GM23338 (cell line): ENCODE results near the gene MS4A8. TPM values are rescaled to one million over a fixed set of nuclear protein-coding genes. Genes with fewer than 3 reads are reported as not detected.

Experiments used
- ATAC-seq: fragments of 200-7000 bp; cut with Tn5 transposase; 3 replicates; pipeline ENCODE4 v1.9.1; 2020
- DNase-seq: peaks from one replicate; pipeline ENCODE4 v3.0.0-alpha.2; 2015; ENCODE audit warnings: low spot score
- H2AFZ ChIP-seq: fragments of 200-600 bp; sonication (generic); 2 replicates; pipeline ENCODE4 v1.8.0; 2016; ENCODE audit warnings: antibody characterized with exemption, mild to moderate bottlenecking, moderate library complexity
- H3F3A ChIP-seq: fragments of 200-600 bp; sonication (generic); replicated peaks from 2 replicates; pipeline ENCODE4 v1.8.0; 2017; ENCODE audit warnings: antibody characterized with exemption, mixed run types, low read depth
- H3K27ac ChIP-seq: fragments of 200-600 bp; sonication (generic); 2 replicates; pipeline ENCODE4 v1.6.1; 2016; ENCODE audit warnings: low read depth
- H3K27me3 ChIP-seq: fragments of 200-600 bp; sonication (generic); 2 replicates; pipeline ENCODE4 v1.8.0; 2016; ENCODE audit warnings: mild to moderate bottlenecking, mixed run types, moderate library complexity; ENCODE audit not compliant: insufficient read depth
- H3K36me3 ChIP-seq: fragments of 200-600 bp; sonication (generic); 2 replicates; pipeline ENCODE4 v1.8.0; 2016; ENCODE audit warnings: mild to moderate bottlenecking; ENCODE audit not compliant: insufficient read depth
- H3K4me1 ChIP-seq: fragments of 200-600 bp; sonication (generic); 2 replicates; pipeline ENCODE4 v1.8.0; 2016; ENCODE audit warnings: mild to moderate bottlenecking, moderate library complexity; ENCODE audit not compliant: insufficient read depth
- H3K4me2 ChIP-seq: fragments of 200-600 bp; sonication (generic); 2 replicates; pipeline ENCODE4 v1.7.1; 2017; ENCODE audit warnings: mixed run types
- H3K4me3 ChIP-seq: fragments of 200-600 bp; sonication (generic); 2 replicates; pipeline ENCODE4 v1.6.1; 2016; ENCODE audit warnings: mixed run types
- H3K79me2 ChIP-seq: fragments of 200-600 bp; sonication (generic); replicated peaks from 2 replicates; pipeline ENCODE4 v1.8.0; 2017; ENCODE audit warnings: mild to moderate bottlenecking; ENCODE audit not compliant: insufficient read depth
- H3K9me2 ChIP-seq: fragments of 200-600 bp; sonication (generic); 2 replicates; pipeline ENCODE4 v1.8.0; 2017; ENCODE audit not compliant: insufficient read depth
- H4K20me1 ChIP-seq: fragments of 200-600 bp; sonication (generic); replicated peaks from 2 replicates; pipeline ENCODE4 v1.8.0; 2017; ENCODE audit warnings: mild to moderate bottlenecking; ENCODE audit not compliant: insufficient read depth
- H3K27ac Mint-ChIP-seq: 2 replicates; pipeline ENCODE4 v1.8.0; 2020; ENCODE audit warnings: inconsistent platforms, mild to moderate bottlenecking, moderate library complexity, mixed read lengths
- H3K27me3 Mint-ChIP-seq: 3 replicates; pipeline ENCODE4 v1.8.0; 2022; ENCODE audit warnings: low read depth, mild to moderate bottlenecking, moderate library complexity, mixed read lengths, inconsistent platforms; ENCODE audit not compliant: insufficient read depth, poor library complexity
- H3K36me3 Mint-ChIP-seq: 3 replicates; pipeline ENCODE4 v1.8.0; 2021; ENCODE audit warnings: low read depth, mild to moderate bottlenecking, inconsistent platforms, moderate library complexity, mixed read lengths
- H3K4me1 Mint-ChIP-seq: 3 replicates; pipeline ENCODE4 v1.8.0; 2020; ENCODE audit warnings: mild to moderate bottlenecking, inconsistent platforms, mixed read lengths
- H3K4me3 Mint-ChIP-seq: 3 replicates; pipeline ENCODE4 v1.8.0; 2021; ENCODE audit warnings: moderate library complexity, mild to moderate bottlenecking, inconsistent platforms, mixed read lengths
- H3K9me3 Mint-ChIP-seq: 3 replicates; pipeline ENCODE4 v1.8.0; 2020; ENCODE audit warnings: moderate library complexity, mild to moderate bottlenecking, inconsistent platforms, mixed read lengths
- EZH2 ChIP-seq: fragments of 200-600 bp; sonication (generic); IDR thresholded peaks from one replicate; pipeline ENCODE4 v1.8.0; 2017; ENCODE audit warnings: antibody characterized with exemption, mild to moderate bottlenecking, low read depth; ENCODE audit not compliant: unreplicated experiment
- EZH2phosphoT487 ChIP-seq: fragments of 200-600 bp; sonication (generic); IDR thresholded peaks from one replicate; pipeline ENCODE4 v1.8.1; 2018; ENCODE audit warnings: antibody characterized with exemption; ENCODE audit not compliant: unreplicated experiment
- JUNB ChIP-seq: IDR thresholded peaks from one replicate; pipeline ENCODE4 v1.6.1; 2016; ENCODE audit warnings: antibody characterized with exemption; ENCODE audit not compliant: unreplicated experiment
- NANOG ChIP-seq: IDR thresholded peaks from 2 replicates; pipeline ENCODE4 v1.6.1; 2016; ENCODE audit warnings: antibody characterized with exemption, borderline replicate concordance
- POLR2AphosphoS5 ChIP-seq: IDR thresholded peaks from 2 replicates; pipeline ENCODE4 v1.6.1; 2016; ENCODE audit warnings: antibody characterized with exemption, low read depth
- STAT1 ChIP-seq: IDR thresholded peaks from one replicate; pipeline ENCODE4 v1.6.1; 2016; ENCODE audit warnings: antibody characterized with exemption; ENCODE audit not compliant: unreplicated experiment
- polyA plus RNA-seq: library from polyadenylated mRNA; unstranded; fragments of >200 nt; fragmentation: Nextera tagmentation; extraction: Ambion mirVana; gene quantifications from 2 replicates; pipeline ENCODE4 v1.2.1, GENCODE V29; 2016
- total RNA-seq: library from RNA; depleted of rRNA; stranded (reverse); fragments of >200 nt; shearing (Covaris generic); gene quantifications from 2 replicates; pipeline ENCODE4 v1.2.3, GENCODE V29; 2014
- TF ChIP-seq, protein P1 (sequence below), 2 experiments: fragments of 200-600 bp in 1 of 2; sonication (generic) in 1 of 2; conservative IDR thresholded peaks; 2 replicates each; pipeline versions ENCODE4 v1.5.1 to v1.6.1; 2016 to 2017; ENCODE audit warnings: antibody characterized with exemption in 2 of 2, low read depth in 2 of 2, mild to moderate bottlenecking in 2 of 2, moderate library complexity in 1 of 2
- TF ChIP-seq, protein P2 (sequence below): fragments of 250-450 bp; sonication (Bioruptor Pico); IDR thresholded peaks from 2 replicates; pipeline ENCODE4 v1.5.0; 2020; ENCODE audit warnings: mild to moderate bottlenecking, moderate library complexity

The MS4A8 gene
- total and polyA plus RNA-seq, 2 experiments from 2014 or later, result not detected

DNA sequence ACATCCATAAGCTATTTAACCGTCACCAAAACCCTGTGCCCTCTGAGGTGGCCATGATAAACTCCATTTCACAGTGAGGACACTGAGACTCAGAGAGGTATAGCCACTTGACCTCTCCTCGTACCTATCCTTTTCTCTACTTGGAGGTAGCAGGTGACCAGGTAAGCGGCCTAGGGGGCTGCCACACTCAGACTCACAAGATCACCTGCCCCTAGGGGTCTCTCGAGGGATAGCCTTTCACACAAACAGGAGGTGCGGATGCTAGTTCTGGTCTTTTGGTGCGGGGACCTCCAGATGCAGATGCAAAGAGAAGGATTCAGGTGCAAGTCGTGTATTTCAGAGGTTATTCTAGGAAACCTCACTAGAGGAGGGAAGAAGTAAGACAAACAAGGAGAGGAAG, 39.7 kb downstream of the MS4A8 start:
- no peaks in the 10 kb centered on the region for H4K20me1 ChIP-seq
- H3K9me2 ChIP-seq, result no peaks in the 10 kb centered on the region
- H3F3A ChIP-seq, result no peaks in the 10 kb centered on the region
- no peak overlapping the region for H3K4me3 ChIP-seq
- no peaks in the 10 kb centered on the region for H3K79me2 ChIP-seq
- no peak overlapping the region for H3K4me3 Mint-ChIP-seq
- H3K4me1 Mint-ChIP-seq, result no peaks in the 10 kb centered on the region
- no peaks in the 10 kb centered on the region for H3K36me3 ChIP-seq
- TF ChIP-seq, protein P1, sequence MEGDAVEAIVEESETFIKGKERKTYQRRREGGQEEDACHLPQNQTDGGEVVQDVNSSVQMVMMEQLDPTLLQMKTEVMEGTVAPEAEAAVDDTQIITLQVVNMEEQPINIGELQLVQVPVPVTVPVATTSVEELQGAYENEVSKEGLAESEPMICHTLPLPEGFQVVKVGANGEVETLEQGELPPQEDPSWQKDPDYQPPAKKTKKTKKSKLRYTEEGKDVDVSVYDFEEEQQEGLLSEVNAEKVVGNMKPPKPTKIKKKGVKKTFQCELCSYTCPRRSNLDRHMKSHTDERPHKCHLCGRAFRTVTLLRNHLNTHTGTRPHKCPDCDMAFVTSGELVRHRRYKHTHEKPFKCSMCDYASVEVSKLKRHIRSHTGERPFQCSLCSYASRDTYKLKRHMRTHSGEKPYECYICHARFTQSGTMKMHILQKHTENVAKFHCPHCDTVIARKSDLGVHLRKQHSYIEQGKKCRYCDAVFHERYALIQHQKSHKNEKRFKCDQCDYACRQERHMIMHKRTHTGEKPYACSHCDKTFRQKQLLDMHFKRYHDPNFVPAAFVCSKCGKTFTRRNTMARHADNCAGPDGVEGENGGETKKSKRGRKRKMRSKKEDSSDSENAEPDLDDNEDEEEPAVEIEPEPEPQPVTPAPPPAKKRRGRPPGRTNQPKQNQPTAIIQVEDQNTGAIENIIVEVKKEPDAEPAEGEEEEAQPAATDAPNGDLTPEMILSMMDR (conservative IDR thresholded peaks at IDR 0.05; ENCODE audit: low read depth in 2 of 2), result peak; percentile 37 to 53; a peak in 3 of 4 replicates
- TF ChIP-seq STAT1, result no peak
- no peak overlapping the region for H3K27ac Mint-ChIP-seq
- no peaks in the 10 kb centered on the region for H3K4me1 ChIP-seq
- DNase-seq (peak; percentile 72), ATAC-seq (peak; percentile 97)
- H3K27me3 Mint-ChIP-seq, result peaks cover 5% of the 10 kb centered on the region
- no peak overlapping the region for H3K27ac ChIP-seq
- H3K27me3 ChIP-seq, result no peaks in the 10 kb centered on the region
- no peak overlapping the region for H2AFZ ChIP-seq
- H3K9me3 Mint-ChIP-seq, result peaks cover 2% of the 10 kb centered on the region; the same call in 2 of the 3 replicates
- no peak overlapping the region for H3K4me2 ChIP-seq
- H3K36me3 Mint-ChIP-seq, result no peaks in the 10 kb centered on the region; the same call in 2 of the 3 replicates

GRCh38 chr11:60740573-60740972, 41.2 kb downstream of the MS4A8 start:
- Mint-ChIP-seq H3K27ac (no peak overlapping the region), H3K4me3 (no peak overlapping the region), H3K4me1 (peaks cover 5% of the 10 kb centered on the region; the same call in 2 of the 3 replicates), H3K27me3 (peaks cover 5% of the 10 kb centered on the region), H3K36me3 (no peaks in the 10 kb centered on the region; the same call in 2 of the 3 replicates), H3K9me3 (peaks cover 2% of the 10 kb centered on the region; the same call in 2 of the 3 replicates)
- TF ChIP-seq NANOG (no peak), POLR2AphosphoS5 (no peak), EZH2 (no peak), EZH2phosphoT487 (no peak), STAT1 (no peak)
- Histone ChIP-seq H3K27me3 (no peaks in the 10 kb centered on the region), H3K27ac (no peak overlapping the region), H2AFZ (no peak overlapping the region), H3F3A (no peaks in the 10 kb centered on the region), H3K4me2 (no peak overlapping the region), H3K36me3 (no peaks in the 10 kb centered on the region), H3K9me2 (no peaks in the 10 kb centered on the region), H3K79me2 (no peaks in the 10 kb centered on the region), H3K4me3 (no peak overlapping the region), H3K4me1 (no peaks in the 10 kb centered on the region), H4K20me1 (no peaks in the 10 kb centered on the region)
- DNase-seq, result no peak
- ATAC-seq, result no peak

DNA sequence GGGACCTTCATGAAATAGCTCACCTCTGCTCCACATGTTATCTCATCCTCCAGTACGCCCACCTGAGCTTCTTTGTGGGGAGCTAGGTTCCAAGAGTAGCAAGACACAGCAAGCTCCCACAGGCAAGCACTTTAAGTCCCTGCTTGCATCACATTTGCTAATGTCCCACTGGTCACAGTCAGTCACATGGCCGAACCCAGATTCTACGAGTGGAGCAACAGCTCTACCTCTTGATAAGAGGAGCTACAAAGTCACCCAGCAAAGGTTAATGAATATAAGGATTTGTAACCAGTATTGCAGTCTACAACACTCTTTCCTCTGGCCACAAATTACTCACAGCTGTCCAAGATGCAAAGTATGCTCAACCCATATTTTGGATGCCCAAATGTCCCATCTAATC, 42.0 kb downstream of the MS4A8 start:
- H3K4me3 Mint-ChIP-seq, result no peak overlapping the region
- Histone ChIP-seq H3F3A (no peaks in the 10 kb centered on the region), H3K79me2 (no peaks in the 10 kb centered on the region), H3K27me3 (no peaks in the 10 kb centered on the region), H3K27ac (no peak overlapping the region), H3K4me3 (no peak overlapping the region), H3K4me1 (no peaks in the 10 kb centered on the region), H3K9me2 (no peaks in the 10 kb centered on the region), H3K36me3 (no peaks in the 10 kb centered on the region), H4K20me1 (no peaks in the 10 kb centered on the region), H2AFZ (no peak overlapping the region), H3K4me2 (no peak overlapping the region)
- H3K36me3 Mint-ChIP-seq, result no peaks in the 10 kb centered on the region; the same call in 2 of the 3 replicates
- TF ChIP-seq, protein P2, sequence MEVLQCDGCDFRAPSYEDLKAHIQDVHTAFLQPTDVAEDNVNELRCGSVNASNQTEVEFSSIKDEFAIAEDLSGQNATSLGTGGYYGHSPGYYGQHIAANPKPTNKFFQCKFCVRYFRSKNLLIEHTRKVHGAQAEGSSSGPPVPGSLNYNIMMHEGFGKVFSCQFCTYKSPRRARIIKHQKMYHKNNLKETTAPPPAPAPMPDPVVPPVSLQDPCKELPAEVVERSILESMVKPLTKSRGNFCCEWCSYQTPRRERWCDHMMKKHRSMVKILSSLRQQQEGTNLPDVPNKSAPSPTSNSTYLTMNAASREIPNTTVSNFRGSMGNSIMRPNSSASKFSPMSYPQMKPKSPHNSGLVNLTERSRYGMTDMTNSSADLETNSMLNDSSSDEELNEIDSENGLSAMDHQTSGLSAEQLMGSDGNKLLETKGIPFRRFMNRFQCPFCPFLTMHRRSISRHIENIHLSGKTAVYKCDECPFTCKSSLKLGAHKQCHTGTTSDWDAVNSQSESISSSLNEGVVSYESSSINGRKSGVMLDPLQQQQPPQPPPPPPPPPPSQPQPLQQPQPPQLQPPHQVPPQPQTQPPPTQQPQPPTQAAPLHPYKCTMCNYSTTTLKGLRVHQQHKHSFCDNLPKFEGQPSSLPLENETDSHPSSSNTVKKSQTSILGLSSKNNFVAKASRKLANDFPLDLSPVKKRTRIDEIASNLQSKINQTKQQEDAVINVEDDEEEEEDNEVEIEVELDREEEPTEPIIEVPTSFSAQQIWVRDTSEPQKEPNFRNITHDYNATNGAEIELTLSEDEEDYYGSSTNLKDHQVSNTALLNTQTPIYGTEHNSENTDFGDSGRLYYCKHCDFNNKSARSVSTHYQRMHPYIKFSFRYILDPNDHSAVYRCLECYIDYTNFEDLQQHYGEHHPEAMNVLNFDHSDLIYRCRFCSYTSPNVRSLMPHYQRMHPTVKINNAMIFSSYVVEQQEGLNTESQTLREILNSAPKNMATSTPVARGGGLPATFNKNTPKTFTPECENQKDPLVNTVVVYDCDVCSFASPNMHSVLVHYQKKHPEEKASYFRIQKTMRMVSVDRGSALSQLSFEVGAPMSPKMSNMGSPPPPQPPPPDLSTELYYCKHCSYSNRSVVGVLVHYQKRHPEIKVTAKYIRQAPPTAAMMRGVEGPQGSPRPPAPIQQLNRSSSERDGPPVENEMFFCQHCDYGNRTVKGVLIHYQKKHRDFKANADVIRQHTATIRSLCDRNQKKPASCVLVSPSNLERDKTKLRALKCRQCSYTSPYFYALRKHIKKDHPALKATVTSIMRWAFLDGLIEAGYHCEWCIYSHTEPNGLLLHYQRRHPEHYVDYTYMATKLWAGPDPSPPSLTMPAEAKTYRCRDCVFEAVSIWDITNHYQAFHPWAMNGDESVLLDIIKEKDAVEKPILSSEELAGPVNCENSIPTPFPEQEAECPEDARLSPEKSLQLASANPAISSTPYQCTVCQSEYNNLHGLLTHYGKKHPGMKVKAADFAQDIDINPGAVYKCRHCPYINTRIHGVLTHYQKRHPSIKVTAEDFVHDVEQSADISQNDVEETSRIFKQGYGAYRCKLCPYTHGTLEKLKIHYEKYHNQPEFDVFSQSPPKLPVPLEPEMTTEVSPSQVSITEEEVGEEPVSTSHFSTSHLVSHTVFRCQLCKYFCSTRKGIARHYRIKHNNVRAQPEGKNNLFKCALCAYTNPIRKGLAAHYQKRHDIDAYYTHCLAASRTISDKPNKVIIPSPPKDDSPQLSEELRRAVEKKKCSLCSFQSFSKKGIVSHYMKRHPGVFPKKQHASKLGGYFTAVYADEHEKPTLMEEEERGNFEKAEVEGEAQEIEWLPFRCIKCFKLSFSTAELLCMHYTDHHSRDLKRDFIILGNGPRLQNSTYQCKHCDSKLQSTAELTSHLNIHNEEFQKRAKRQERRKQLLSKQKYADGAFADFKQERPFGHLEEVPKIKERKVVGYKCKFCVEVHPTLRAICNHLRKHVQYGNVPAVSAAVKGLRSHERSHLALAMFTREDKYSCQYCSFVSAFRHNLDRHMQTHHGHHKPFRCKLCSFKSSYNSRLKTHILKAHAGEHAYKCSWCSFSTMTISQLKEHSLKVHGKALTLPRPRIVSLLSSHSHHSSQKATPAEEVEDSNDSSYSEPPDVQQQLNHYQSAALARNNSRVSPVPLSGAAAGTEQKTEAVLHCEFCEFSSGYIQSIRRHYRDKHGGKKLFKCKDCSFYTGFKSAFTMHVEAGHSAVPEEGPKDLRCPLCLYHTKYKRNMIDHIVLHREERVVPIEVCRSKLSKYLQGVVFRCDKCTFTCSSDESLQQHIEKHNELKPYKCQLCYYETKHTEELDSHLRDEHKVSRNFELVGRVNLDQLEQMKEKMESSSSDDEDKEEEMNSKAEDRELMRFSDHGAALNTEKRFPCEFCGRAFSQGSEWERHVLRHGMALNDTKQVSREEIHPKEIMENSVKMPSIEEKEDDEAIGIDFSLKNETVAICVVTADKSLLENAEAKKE, result no peak
- TF ChIP-seq NANOG (no peak), STAT1 (no peak), EZH2 (no peak), JUNB (no peak)
- no peak overlapping the region for H3K27ac Mint-ChIP-seq
- ATAC-seq (no peak), DNase-seq (no peak)
- H3K9me3 Mint-ChIP-seq, result peaks cover 2% of the 10 kb centered on the region; the same call in 2 of the 3 replicates
- peaks cover 7% of the 10 kb centered on the region for H3K27me3 Mint-ChIP-seq
- H3K4me1 Mint-ChIP-seq, result peaks cover 7% of the 10 kb centered on the region; the same call in 2 of the 3 replicates
